ENCODE data around the gene COX8A.

COX8A gene

DNA sequence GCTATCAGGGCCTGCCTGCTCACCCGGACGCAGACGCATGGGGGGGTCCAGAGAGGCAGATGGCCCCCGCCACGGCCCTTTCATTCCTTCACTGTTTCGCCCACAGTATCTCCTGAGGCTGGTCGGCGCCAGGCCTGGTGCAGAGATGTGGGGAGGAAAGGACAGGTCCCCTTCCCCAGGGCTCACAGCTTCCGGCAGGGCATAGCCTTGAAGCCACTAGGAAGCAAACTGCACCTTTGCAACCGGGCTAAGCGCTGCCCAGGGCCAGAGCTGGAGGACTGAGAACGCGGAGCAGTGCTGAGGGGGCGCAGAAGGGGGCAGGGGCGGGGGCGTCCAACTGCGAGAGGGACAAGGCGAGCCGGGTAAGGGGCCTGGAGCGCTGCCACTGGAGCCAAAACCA lies 41.1 kb downstream of the COX8A start:
- Histone ChIP-seq H3K27ac (no peak overlapping the region), H3K36me3 (no peaks in the 10 kb centered on the region), H3K27me3 (peaks cover 0 to 5% of the 10 kb centered on the region in 2 donors), H3K4me1 (peaks cover 0 to 16% (median 0%) of the 10 kb centered on the region in 4 donors), H3K9me3 (no peaks in the 10 kb centered on the region), H3K4me3 (no peak overlapping the region)
- no peak for DNase-seq
- TF ChIP-seq, protein P1, sequence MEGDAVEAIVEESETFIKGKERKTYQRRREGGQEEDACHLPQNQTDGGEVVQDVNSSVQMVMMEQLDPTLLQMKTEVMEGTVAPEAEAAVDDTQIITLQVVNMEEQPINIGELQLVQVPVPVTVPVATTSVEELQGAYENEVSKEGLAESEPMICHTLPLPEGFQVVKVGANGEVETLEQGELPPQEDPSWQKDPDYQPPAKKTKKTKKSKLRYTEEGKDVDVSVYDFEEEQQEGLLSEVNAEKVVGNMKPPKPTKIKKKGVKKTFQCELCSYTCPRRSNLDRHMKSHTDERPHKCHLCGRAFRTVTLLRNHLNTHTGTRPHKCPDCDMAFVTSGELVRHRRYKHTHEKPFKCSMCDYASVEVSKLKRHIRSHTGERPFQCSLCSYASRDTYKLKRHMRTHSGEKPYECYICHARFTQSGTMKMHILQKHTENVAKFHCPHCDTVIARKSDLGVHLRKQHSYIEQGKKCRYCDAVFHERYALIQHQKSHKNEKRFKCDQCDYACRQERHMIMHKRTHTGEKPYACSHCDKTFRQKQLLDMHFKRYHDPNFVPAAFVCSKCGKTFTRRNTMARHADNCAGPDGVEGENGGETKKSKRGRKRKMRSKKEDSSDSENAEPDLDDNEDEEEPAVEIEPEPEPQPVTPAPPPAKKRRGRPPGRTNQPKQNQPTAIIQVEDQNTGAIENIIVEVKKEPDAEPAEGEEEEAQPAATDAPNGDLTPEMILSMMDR (IDR thresholded peaks at IDR 0.05) = no peak
- intact Hi-C loops (cut with DNase I; ENCODE audit: low total_unique reads) = no loop called here

GRCh38 chr11:64015935-64016845 lies 41.8 kb downstream of the COX8A start:
- H3K9me3 ChIP-seq = no peaks in the 10 kb centered on the region
- H3K4me3 ChIP-seq = no peak overlapping the region
- TF ChIP-seq, protein P1 (IDR thresholded peaks at IDR 0.05) = no peak
- H3K36me3 ChIP-seq = no peaks in the 10 kb centered on the region
- intact Hi-C loops (cut with DNase I; ENCODE audit: low total_unique reads) = no loop called here
- no peak overlapping the region for H3K27ac ChIP-seq
- DNase-seq = no peak
- peaks cover 0 to 5% of the 10 kb centered on the region in 2 donors for H3K27me3 ChIP-seq
- peaks cover 0 to 16% (median 0%) of the 10 kb centered on the region in 4 donors for H3K4me1 ChIP-seq

DNA sequence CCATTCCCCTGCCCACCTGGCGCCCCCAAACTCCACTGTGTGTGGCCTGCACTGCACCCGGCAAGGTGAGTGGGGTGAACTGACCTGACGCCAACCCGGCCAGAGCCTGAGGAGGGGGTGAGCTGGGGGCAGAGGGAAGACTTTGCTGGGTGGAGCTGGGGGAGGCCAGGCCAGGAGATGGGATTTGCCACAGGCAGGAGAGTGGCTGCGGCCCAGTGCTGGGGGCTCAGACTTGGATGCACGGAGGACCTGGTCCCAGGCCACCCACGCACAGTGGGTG lies 43.5 kb downstream of the COX8A start:
- peaks cover 0 to 16% (median 0%) of the 10 kb centered on the region in 4 donors for H3K4me1 ChIP-seq
- H3K9me3 ChIP-seq = no peaks in the 10 kb centered on the region
- H3K36me3 ChIP-seq = no peaks in the 10 kb centered on the region
- DNase-seq = no peak
- H3K27ac ChIP-seq = no peak overlapping the region
- TF ChIP-seq, protein P1 (IDR thresholded peaks at IDR 0.05) = no peak
- H3K4me3 ChIP-seq = no peak overlapping the region
- intact Hi-C loops (cut with DNase I; ENCODE audit: low total_unique reads) = no loop called here
- H3K27me3 ChIP-seq = peaks cover 0 to 7% of the 10 kb centered on the region in 2 donors

GRCh38 chr11:64018310-64018709 lies 43.9 kb downstream of the COX8A start:
- TF ChIP-seq, protein P1 (IDR thresholded peaks at IDR 0.05) = no peak
- no peak for DNase-seq
- H3K36me3 ChIP-seq = no peaks in the 10 kb centered on the region
- no peak overlapping the region for H3K27ac ChIP-seq
- no peaks in the 10 kb centered on the region for H3K9me3 ChIP-seq
- H3K27me3 ChIP-seq = peaks cover 0 to 7% of the 10 kb centered on the region in 2 donors
- H3K4me1 ChIP-seq = peaks cover 0 to 16% (median 0%) of the 10 kb centered on the region in 4 donors
- no peak overlapping the region for H3K4me3 ChIP-seq
- intact Hi-C loops (cut with DNase I; ENCODE audit: low total_unique reads) = no loop called here

GRCh38 chr11:64019106-64020037 lies 45.0 kb downstream of the COX8A start:
- TF ChIP-seq, protein P1 (IDR thresholded peaks at IDR 0.05) = no peak
- H3K27ac ChIP-seq = no peak overlapping the region
- no peak for DNase-seq

More at GRCh38 chr11:64019106-64020037, 45.0 kb downstream of the COX8A start:
- Histone ChIP-seq H3K27me3 (peaks cover 0 to 7% of the 10 kb centered on the region in 2 donors), H3K4me1 (peaks cover 0 to 16% (median 0%) of the 10 kb centered on the region in 4 donors), H3K9me3 (no peaks in the 10 kb centered on the region), H3K4me3 (no peak overlapping the region), H3K36me3 (no peaks in the 10 kb centered on the region)
- intact Hi-C loops (cut with DNase I; ENCODE audit: low total_unique reads) = no loop called here

All from tibial artery (tissue), 4 donors.